Naive thymus-derived CD8-positive, alpha-beta T cell (primary cell): ENCODE results near the gene WBP2. TPM values are rescaled to one million over a fixed set of nuclear protein-coding genes. Genes with fewer than 3 reads are reported as not detected.

Source experiments
- ATAC-seq, 2 donors: fragments of 150-1000 bp; cut with Tn5 transposase in 1 of 2; sonication (Bioruptor Pico), chemical (Tn5 transposase) in 1 of 2; 1 replicate in 1 of 2; 2 replicates in 1 of 2; pipeline ENCODE4 v1.10.0; 2021; ENCODE audit warnings: mild to moderate bottlenecking in 2 of 2, moderate library complexity in 2 of 2
- POLR2A ChIA-PET: fragments of 350-600 bp; sonication (Branson Sonifier 250); formaldehyde crosslinking; loops from one replicate; lab custom pipeline; 2021; ENCODE audit warnings: antibody characterized with exemption; lab: Charles Lee
- DNase-seq, 10 donors: peaks; one replicate each; pipeline versions ENCODE4 v3.0.0 to v3.0.0-alpha.2; 2020 to 2022
- H3K27ac Mint-ChIP-seq, 10 donors: one replicate each; pipeline ENCODE4 v1.8.0; 2020 to 2022; ENCODE audit warnings: mild to moderate bottlenecking in 10 of 10, mixed read lengths in 10 of 10, moderate library complexity in 4 of 10, inconsistent platforms in 1 of 10
- H3K27me3 Mint-ChIP-seq, 5 donors: one replicate each; pipeline ENCODE4 v1.8.0; 2021 to 2022; ENCODE audit warnings: mixed read lengths in 5 of 5
- H3K36me3 Mint-ChIP-seq, 3 donors: one replicate each; pipeline ENCODE4 v1.8.0; 2020 to 2022; ENCODE audit warnings: mixed read lengths in 3 of 3, mild to moderate bottlenecking in 2 of 3, inconsistent platforms in 1 of 3
- H3K4me1 Mint-ChIP-seq, 4 donors: one replicate each; pipeline ENCODE4 v1.8.0; 2021 to 2022; ENCODE audit warnings: mixed read lengths in 4 of 4
- H3K4me3 Mint-ChIP-seq, 10 donors: one replicate each; pipeline ENCODE4 v1.8.0; 2020 to 2022; ENCODE audit warnings: mild to moderate bottlenecking in 10 of 10, mixed read lengths in 10 of 10, moderate library complexity in 6 of 10, inconsistent platforms in 1 of 10
- H3K9me3 Mint-ChIP-seq, 9 donors: one replicate each; pipeline ENCODE4 v1.8.0; 2020 to 2022; ENCODE audit warnings: mixed read lengths in 9 of 9, mild to moderate bottlenecking in 3 of 9, inconsistent platforms in 1 of 9, moderate library complexity in 1 of 9
- polyA plus RNA-seq, 3 donors: library from polyadenylated mRNA; unstranded; fragments of 300-500 nt; fragmentation: Illumina TruSeq; gene quantifications; one replicate each; pipeline ENCODE4 v1.2.3, GENCODE V29; 2021
- total RNA-seq, 8 experiments: library from RNA in 2 of 8; stranded (reverse) in 2 of 8; gene quantifications; one replicate each; pipeline ENCODE4 v1.2.3 and lab custom pipeline; 2021 to 2026

WBP2 gene
- total and polyA plus RNA-seq, 5 experiments from 2014 or later, result 58.1 to 156 (median 95.1) TPM

GRCh38 chr17:75808905-75809621 lies 46.1 kb downstream of the WBP2 start:
- Mint-ChIP-seq H3K4me1 (peaks cover 3 to 8% (median 6%) of the 10 kb centered on the region in 4 donors), H3K9me3 (no peaks in the 10 kb centered on the region), H3K27ac (peak overlapping the region in 5 of 10 donors; percentile 46 to 88 (median 63)), H3K27me3 (no peaks in the 10 kb centered on the region), H3K4me3 (no peak overlapping the region), H3K36me3 (peaks cover 0 to 38% (median 5%) of the 10 kb centered on the region in 3 donors)
- DNase-seq (no peak), ATAC-seq (no peak)
- POLR2A ChIA-PET, result no interaction called here

- Mint-ChIP-seq H3K9me3 (no peaks in the 10 kb centered on the region), H3K27ac (peak overlapping the region in 7 of 10 donors; percentile 22 to 88 (median 63)), H3K4me3 (no peak overlapping the region), H3K27me3 (no peaks in the 10 kb centered on the region), H3K36me3 (peaks cover 0 to 32% (median 3%) of the 10 kb centered on the region in 3 donors), H3K4me1 (peaks cover 3 to 10% (median 7%) of the 10 kb centered on the region in 4 donors)
- ATAC-seq, result no peak
- POLR2A ChIA-PET, result interaction anchor here (0.9 kb wide), 1 partner anchor 8 kb away, joined by 4 read pairs; no protein-coding TSS in a partner anchor
- DNase-seq, result no peak
These were observed 46.6 kb downstream of the WBP2 start for GRCh38 chr17:75808549-75808904.

GRCh38 chr17:75807861-75808260 lies 47.3 kb downstream of the WBP2 start:
- H3K36me3 Mint-ChIP-seq, result peaks cover 0 to 30% (median 3%) of the 10 kb centered on the region in 3 donors
- ATAC-seq (no peak), DNase-seq (no peak)
- H3K27me3 Mint-ChIP-seq, result no peaks in the 10 kb centered on the region
- no peaks in the 10 kb centered on the region for H3K9me3 Mint-ChIP-seq
- H3K4me1 Mint-ChIP-seq, result peaks cover 3 to 15% (median 7%) of the 10 kb centered on the region in 4 donors
- POLR2A ChIA-PET, result interaction anchor here (0.9 kb wide), 1 partner anchor 9 kb away, joined by 4 read pairs; no protein-coding TSS in a partner anchor
- peak overlapping the region in 1 of 10 donors; percentile 48 for H3K27ac Mint-ChIP-seq
- no peak overlapping the region for H3K4me3 Mint-ChIP-seq

GRCh38 chr17:75806822-75807500 lies 48.2 kb downstream of the WBP2 start:
- H3K4me3 Mint-ChIP-seq, result no peak overlapping the region
- H3K4me1 Mint-ChIP-seq, result peaks cover 3 to 15% (median 7%) of the 10 kb centered on the region in 4 donors
- H3K9me3 Mint-ChIP-seq, result no peaks in the 10 kb centered on the region
- DNase-seq, result no peak
- POLR2A ChIA-PET, result no interaction called here
- no peak for ATAC-seq
- no peaks in the 10 kb centered on the region for H3K27me3 Mint-ChIP-seq
- peaks cover 0 to 25% (median 0%) of the 10 kb centered on the region in 3 donors for H3K36me3 Mint-ChIP-seq
- H3K27ac Mint-ChIP-seq, result no peak overlapping the region

GRCh38 chr17:75803883-75804282 lies 51.3 kb downstream of the WBP2 start:
- peaks cover 3 to 15% (median 6%) of the 10 kb centered on the region in 4 donors for H3K4me1 Mint-ChIP-seq
- DNase-seq (no peak), ATAC-seq (no peak)
- H3K4me3 Mint-ChIP-seq, result no peak overlapping the region
- H3K9me3 Mint-ChIP-seq, result no peaks in the 10 kb centered on the region
- POLR2A ChIA-PET, result interaction anchor here (0.6 kb wide), 1 partner anchor 458 kb away, joined by 5 read pairs; no protein-coding TSS in a partner anchor
- peak overlapping the region in 1 of 10 donors; percentile 22 for H3K27ac Mint-ChIP-seq
- no peaks in the 10 kb centered on the region for H3K27me3 Mint-ChIP-seq
- peaks cover 0 to 32% (median 0%) of the 10 kb centered on the region in 3 donors for H3K36me3 Mint-ChIP-seq

- DNase-seq, result no peak
- no peaks in the 10 kb centered on the region for H3K9me3 Mint-ChIP-seq
- H3K4me3 Mint-ChIP-seq, result no peak overlapping the region
- POLR2A ChIA-PET, result no interaction called here
- peak overlapping the region in 5 of 10 donors; percentile 11 to 65 (median 38) for H3K27ac Mint-ChIP-seq
- H3K27me3 Mint-ChIP-seq, result no peaks in the 10 kb centered on the region
- peaks cover 0 to 62% (median 0%) of the 10 kb centered on the region in 3 donors for H3K36me3 Mint-ChIP-seq
- ATAC-seq, result no peak
- H3K4me1 Mint-ChIP-seq, result peaks cover 0 to 21% (median 5%) of the 10 kb centered on the region in 4 donors
These were observed 55.7 kb downstream of the WBP2 start for GRCh38 chr17:75799402-75799801.

GRCh38 chr17:75795820-75796607 lies 59.1 kb downstream of the WBP2 start:
- H3K4me1 Mint-ChIP-seq, result peaks cover 0 to 32% (median 17%) of the 10 kb centered on the region in 4 donors
- H3K27ac Mint-ChIP-seq, result peak overlapping the region in 2 of 10 donors; percentile 20 to 60
- H3K9me3 Mint-ChIP-seq, result no peaks in the 10 kb centered on the region
- no peak overlapping the region for H3K4me3 Mint-ChIP-seq
- POLR2A ChIA-PET, result interaction anchor here (0.5 to 1.2 kb wide), 5 partner anchors 20 to 540 kb away, joined by 3 to 6 read pairs (median 3); partner anchors contain the start of gene WBP2
- ATAC-seq (no peak), DNase-seq (no peak)
- no peaks in the 10 kb centered on the region for H3K27me3 Mint-ChIP-seq
- peaks cover 0 to 68% (median 7%) of the 10 kb centered on the region in 3 donors for H3K36me3 Mint-ChIP-seq

Other genes with a start within 250 kb of the WBP2 start
- gene SMIM5, start 221.9 kb downstream of the WBP2 start, total RNA-seq, result 1 to 10 TPM in 1 of 2 experiments, under 1 TPM in 1; 0.82 to 1.3 TPM
- under 1 TPM in 2 of 3 donors, not detected in 1; 0.06 to 0.13 TPM for gene SMIM5, start 221.9 kb downstream of the WBP2 start, polyA plus RNA-seq
- 10 to 100 TPM; 76.0 to 79.0 TPM for gene RECQL5, start 188.2 kb downstream of the WBP2 start, total RNA-seq
- gene RECQL5, start 188.2 kb downstream of the WBP2 start, polyA plus RNA-seq, result 10 to 100 TPM; 12.3 to 23.4 (median 19.3) TPM
- 100 to 1,000 TPM in 1 of 2 experiments, 10 to 100 TPM in 1; 99.2 to 121 TPM for gene SAP30BP, start 188.0 kb downstream of the WBP2 start, total RNA-seq
- 10 to 100 TPM; 57.8 to 72.0 (median 69.6) TPM for gene SAP30BP, start 188.0 kb downstream of the WBP2 start, polyA plus RNA-seq
- 1 to 10 TPM; 1.5 to 2.4 TPM for gene ITGB4, start 133.9 kb downstream of the WBP2 start, total RNA-seq
- 1 to 10 TPM in 2 of 3 donors, under 1 TPM in 1; 0.35 to 1.9 (median 1.4) TPM for gene ITGB4, start 133.9 kb downstream of the WBP2 start, polyA plus RNA-seq
- gene GALK1, start 90.1 kb downstream of the WBP2 start, total RNA-seq, result 10 to 100 TPM; 14.8 to 18.0 TPM
- gene GALK1, start 90.1 kb downstream of the WBP2 start, polyA plus RNA-seq, result 10 to 100 TPM in 2 of 3 donors, 1 to 10 TPM in 1; 9.5 to 14.4 (median 13.9) TPM
- gene UNK, start 70.5 kb downstream of the WBP2 start, total RNA-seq, result 10 to 100 TPM; 55.6 to 57.7 TPM
- 10 to 100 TPM; 24.4 to 26.9 (median 26.2) TPM for gene UNK, start 70.5 kb downstream of the WBP2 start, polyA plus RNA-seq
- 100 to 1,000 TPM; 147 to 153 TPM for gene UNC13D, start 10.9 kb downstream of the WBP2 start, total RNA-seq
- 10 to 100 TPM; 50.3 to 78.0 (median 54.0) TPM for gene UNC13D, start 10.9 kb downstream of the WBP2 start, polyA plus RNA-seq
- gene TRIM47, start 23.2 kb upstream of the WBP2 start, total RNA-seq, result 1 to 10 TPM; 9.7 to 9.9 TPM
- gene TRIM47, start 23.2 kb upstream of the WBP2 start, polyA plus RNA-seq, result 1 to 10 TPM; 1.9 to 8.5 (median 4.2) TPM
- gene TRIM65, start 41.6 kb upstream of the WBP2 start, total RNA-seq, result 10 to 100 TPM; 34.5 to 40.9 TPM
- gene TRIM65, start 41.6 kb upstream of the WBP2 start, polyA plus RNA-seq, result 10 to 100 TPM; 13.4 to 31.8 (median 18.9) TPM
- gene MRPL38, start 49.5 kb upstream of the WBP2 start, total RNA-seq, result 100 to 1,000 TPM; 167 to 178 TPM
- 10 to 100 TPM; 56.4 to 78.7 (median 64.7) TPM for gene MRPL38, start 49.5 kb upstream of the WBP2 start, polyA plus RNA-seq
- 10 to 100 TPM; 47.7 to 54.6 TPM for gene FBF1, start 85.7 kb upstream of the WBP2 start, total RNA-seq
- 1 to 10 TPM; 2.4 to 8.0 (median 7.5) TPM for gene FBF1, start 85.7 kb upstream of the WBP2 start, polyA plus RNA-seq
- 10 to 100 TPM; 37.9 to 39.3 TPM for gene ACOX1, start 123.8 kb upstream of the WBP2 start, total RNA-seq
- 10 to 100 TPM; 11.4 to 18.4 (median 15.1) TPM for gene ACOX1, start 123.8 kb upstream of the WBP2 start, polyA plus RNA-seq
- 10 to 100 TPM; 14.2 to 16.6 TPM for gene TEN1, start 123.9 kb upstream of the WBP2 start, total RNA-seq
- 10 to 100 TPM; 17.1 to 18.9 (median 18.4) TPM for gene TEN1, start 123.9 kb upstream of the WBP2 start, polyA plus RNA-seq
- 10 to 100 TPM; 11.9 to 12.5 TPM for gene CDK3, start 145.5 kb upstream of the WBP2 start, total RNA-seq
- gene CDK3, start 145.5 kb upstream of the WBP2 start, polyA plus RNA-seq, result under 1 TPM; 0.16 to 0.64 (median 0.63) TPM
- gene EVPL, start 172.0 kb upstream of the WBP2 start, total RNA-seq, result 1 to 10 TPM; 7.1 to 8.2 TPM
- 1 to 10 TPM in 1 of 3 donors, under 1 TPM in 1, not detected in 1; 0.74 to 1.6 TPM for gene EVPL, start 172.0 kb upstream of the WBP2 start, polyA plus RNA-seq
- 10 to 100 TPM; 79.7 to 80.5 TPM for gene SRP68, start 217.2 kb upstream of the WBP2 start, total RNA-seq
- 10 to 100 TPM; 53.3 to 79.1 (median 64.5) TPM for gene SRP68, start 217.2 kb upstream of the WBP2 start, polyA plus RNA-seq
- not detected for gene GALR2, start 219.4 kb upstream of the WBP2 start, total RNA-seq
- gene GALR2, start 219.4 kb upstream of the WBP2 start, polyA plus RNA-seq, result under 1 TPM in 1 of 3 donors, not detected in 2; 0.70 TPM
- gene ZACN, start 223.8 kb upstream of the WBP2 start, total RNA-seq, result under 1 TPM in 1 of 2 experiments, not detected in 1; 0.21 TPM
- 1 to 10 TPM in 2 of 3 donors, not detected in 1; 1.9 to 4.6 TPM for gene ZACN, start 223.8 kb upstream of the WBP2 start, polyA plus RNA-seq
- 100 to 1,000 TPM; 199 to 210 TPM for gene EXOC7, start 248.5 kb upstream of the WBP2 start, total RNA-seq
- 10 to 100 TPM; 46.0 to 62.6 (median 49.0) TPM for gene EXOC7, start 248.5 kb upstream of the WBP2 start, polyA plus RNA-seq